Gastrocnemius medialis (tissue), 4 donors: Measurements from ENCODE around the gene DCN.
A peak's percentile ranks its signal among the peaks of the same experiment; 100 is the strongest.

ENCODE experiments used
- POLR2A ChIP-seq, 2 donors: fragments of 450-650 bp; IDR thresholded peaks; one replicate each; pipeline ENCODE4 v1.6.1; 2017; ENCODE audit warnings: antibody characterized with exemption in 2 of 2, mild to moderate bottlenecking in 2 of 2, moderate library complexity in 2 of 2
- TF ChIP-seq, protein P1 (sequence below), 5 experiments: fragments of 450-650 bp in 3 of 5; fragments of 200-600 bp in 2 of 5; sonication (generic) in 2 of 5; IDR thresholded peaks in 4 of 5; conservative IDR thresholded peaks in 1 of 5; 1 replicate in 4 of 5; 2 replicates in 1 of 5; pipeline ENCODE4 v1.5.1; 2016 to 2019; ENCODE audit warnings: antibody characterized with exemption in 5 of 5, mild to moderate bottlenecking in 3 of 5, moderate library complexity in 3 of 5

DNA sequence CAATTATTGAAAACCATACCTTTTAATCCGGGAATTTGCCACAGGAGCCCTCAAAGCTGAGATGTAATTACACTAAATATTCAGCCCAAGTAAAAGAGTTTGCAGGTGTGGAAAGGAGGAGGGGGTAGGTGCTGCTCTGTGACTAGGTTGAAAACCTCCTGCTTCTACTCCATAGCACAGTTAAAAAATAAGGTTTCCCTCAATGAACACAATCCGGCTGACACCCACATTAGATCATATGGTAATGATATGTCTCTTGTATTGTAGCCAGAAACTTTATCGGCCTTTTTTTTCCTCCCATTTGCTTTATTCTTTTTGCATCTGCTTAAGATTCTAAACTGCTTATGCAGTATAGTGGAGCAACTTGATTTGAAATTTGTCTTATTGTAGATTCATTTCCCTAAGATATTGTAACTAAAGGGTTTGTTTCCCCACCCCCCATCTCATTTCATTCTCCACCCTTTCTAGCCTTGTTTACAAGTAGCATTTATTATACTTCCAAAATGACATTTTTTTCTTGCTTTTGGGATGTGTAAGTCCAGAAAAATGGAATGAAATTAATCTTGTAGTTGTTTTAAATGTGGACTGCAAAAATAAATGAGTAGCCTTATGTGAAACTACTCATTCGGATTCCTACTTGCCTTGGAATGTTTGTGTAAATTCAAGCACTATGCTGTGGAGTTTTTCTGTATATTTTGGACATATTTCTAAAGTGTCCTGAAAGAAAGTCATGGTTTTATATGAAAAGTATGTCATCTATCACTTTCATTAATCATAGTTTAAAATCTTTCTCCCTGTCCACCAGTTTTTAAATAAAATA lies at the start of gene DCN:
- TF ChIP-seq, protein P1, sequence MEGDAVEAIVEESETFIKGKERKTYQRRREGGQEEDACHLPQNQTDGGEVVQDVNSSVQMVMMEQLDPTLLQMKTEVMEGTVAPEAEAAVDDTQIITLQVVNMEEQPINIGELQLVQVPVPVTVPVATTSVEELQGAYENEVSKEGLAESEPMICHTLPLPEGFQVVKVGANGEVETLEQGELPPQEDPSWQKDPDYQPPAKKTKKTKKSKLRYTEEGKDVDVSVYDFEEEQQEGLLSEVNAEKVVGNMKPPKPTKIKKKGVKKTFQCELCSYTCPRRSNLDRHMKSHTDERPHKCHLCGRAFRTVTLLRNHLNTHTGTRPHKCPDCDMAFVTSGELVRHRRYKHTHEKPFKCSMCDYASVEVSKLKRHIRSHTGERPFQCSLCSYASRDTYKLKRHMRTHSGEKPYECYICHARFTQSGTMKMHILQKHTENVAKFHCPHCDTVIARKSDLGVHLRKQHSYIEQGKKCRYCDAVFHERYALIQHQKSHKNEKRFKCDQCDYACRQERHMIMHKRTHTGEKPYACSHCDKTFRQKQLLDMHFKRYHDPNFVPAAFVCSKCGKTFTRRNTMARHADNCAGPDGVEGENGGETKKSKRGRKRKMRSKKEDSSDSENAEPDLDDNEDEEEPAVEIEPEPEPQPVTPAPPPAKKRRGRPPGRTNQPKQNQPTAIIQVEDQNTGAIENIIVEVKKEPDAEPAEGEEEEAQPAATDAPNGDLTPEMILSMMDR (IDR thresholded peaks at IDR 0.05 in 4 of 5, conservative IDR thresholded peaks at IDR 0.05 in 1 of 5): no peak
- peak; percentile 22 to 51 for TF ChIP-seq POLR2A (IDR thresholded peaks at IDR 0.05)
